Fibroblast of mammary gland (primary cell): ENCODE results near the gene IPO13.

Experiments
- DNase-seq: peaks from one replicate; pipeline ENCODE4 v3.0.0-alpha.2; 2010; ENCODE audit warnings: low read depth
- H3K4me3 ChIP-seq: 2 replicates; pipeline ENCODE4 v1.5.1; 2011; ENCODE audit warnings: low read depth, mild to moderate bottlenecking, low read length, moderate library complexity; ENCODE audit not compliant: control insufficient read depth
- TF ChIP-seq, protein P1 (sequence below): conservative IDR thresholded peaks from 2 replicates; pipeline ENCODE4 v1.5.1; 2011; ENCODE audit warnings: low read depth, low read length, inconsistent platforms; ENCODE audit not compliant: control insufficient read depth, insufficient read depth

Gene IPO13

DNA sequence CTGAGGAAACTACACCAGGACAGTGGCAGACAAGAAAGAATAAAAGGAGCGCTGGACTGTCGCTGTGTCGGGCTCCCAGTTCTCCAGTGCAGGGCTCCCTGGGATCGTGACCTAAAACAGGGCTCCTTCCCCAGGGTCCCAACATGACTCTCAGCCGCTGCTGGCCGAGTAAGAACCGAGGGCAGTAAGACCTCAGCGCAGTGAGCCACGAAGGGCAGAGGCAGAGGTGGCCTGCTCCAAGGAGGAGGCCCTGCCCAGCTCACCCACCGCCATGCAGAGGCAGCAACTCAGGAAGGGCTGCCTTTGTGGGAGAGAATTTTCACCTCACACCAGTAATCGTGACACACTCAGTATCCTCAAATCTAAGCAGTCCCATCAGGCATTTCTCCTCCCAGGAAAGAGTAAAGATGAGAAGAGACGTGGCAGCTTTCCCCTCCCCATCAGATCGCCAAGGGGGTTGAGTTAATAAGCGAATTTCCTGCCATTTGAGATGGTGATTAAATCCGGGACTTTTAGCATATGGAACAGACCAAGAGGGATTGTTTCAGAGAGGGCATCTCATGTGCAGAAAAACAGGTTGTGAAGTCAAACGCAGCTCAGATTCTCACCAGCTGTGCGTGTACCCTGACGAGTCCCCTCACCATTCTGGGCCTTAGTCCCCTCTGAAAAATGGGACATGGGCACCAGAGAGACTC, 32.9 kb upstream of the IPO13 start:
- TF ChIP-seq, protein P1, sequence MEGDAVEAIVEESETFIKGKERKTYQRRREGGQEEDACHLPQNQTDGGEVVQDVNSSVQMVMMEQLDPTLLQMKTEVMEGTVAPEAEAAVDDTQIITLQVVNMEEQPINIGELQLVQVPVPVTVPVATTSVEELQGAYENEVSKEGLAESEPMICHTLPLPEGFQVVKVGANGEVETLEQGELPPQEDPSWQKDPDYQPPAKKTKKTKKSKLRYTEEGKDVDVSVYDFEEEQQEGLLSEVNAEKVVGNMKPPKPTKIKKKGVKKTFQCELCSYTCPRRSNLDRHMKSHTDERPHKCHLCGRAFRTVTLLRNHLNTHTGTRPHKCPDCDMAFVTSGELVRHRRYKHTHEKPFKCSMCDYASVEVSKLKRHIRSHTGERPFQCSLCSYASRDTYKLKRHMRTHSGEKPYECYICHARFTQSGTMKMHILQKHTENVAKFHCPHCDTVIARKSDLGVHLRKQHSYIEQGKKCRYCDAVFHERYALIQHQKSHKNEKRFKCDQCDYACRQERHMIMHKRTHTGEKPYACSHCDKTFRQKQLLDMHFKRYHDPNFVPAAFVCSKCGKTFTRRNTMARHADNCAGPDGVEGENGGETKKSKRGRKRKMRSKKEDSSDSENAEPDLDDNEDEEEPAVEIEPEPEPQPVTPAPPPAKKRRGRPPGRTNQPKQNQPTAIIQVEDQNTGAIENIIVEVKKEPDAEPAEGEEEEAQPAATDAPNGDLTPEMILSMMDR: no peak
- no peak for DNase-seq
- H3K4me3 ChIP-seq: no peak overlapping the region

DNA sequence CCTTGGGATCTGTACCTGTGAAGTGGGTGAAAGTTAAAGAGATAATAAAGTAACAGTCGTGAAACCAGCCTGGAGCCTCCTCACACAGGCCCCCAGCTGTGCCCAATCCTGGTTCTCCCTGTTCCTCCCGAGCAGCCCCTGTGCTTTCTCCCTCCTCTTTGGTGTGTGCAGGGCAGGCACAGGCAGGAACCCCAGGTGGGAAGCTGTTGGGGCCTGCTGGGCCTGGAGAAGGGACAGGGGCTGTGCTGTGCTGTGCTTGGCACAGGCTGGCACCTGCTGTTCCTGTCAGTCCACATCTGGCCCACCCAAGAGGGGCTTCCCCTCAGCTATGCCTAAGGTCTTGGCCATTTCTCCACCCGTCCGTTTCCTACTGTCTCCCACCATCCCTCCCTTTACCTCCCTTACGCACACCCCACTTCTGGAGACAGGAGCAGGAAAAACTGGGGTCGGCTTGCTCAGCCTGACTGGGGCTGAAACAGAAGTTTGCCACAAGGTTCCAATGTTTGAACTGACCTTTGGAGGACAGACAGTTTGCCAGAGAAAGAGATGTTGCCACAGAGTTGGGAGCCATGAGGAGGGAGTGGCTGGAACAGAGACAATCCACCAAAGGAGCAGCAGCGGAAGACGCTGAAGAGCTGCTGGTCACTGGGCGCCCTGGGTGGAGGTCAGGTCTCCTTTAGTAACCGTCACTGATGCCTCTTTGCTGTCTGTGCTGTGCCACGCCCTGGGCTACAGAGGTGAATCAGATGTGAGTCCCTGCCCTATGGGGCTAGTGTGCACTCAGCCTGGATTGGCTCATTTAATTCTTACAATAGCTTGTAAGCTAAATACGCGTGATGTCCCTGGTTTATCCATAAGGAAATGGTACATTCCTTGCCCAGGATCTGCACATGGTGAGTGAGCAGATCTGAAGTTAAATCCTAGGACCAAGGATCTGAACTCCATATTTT, 31.9 kb upstream of the IPO13 start:
- no peak for DNase-seq
- TF ChIP-seq, protein P1: no peak
- no peak overlapping the region for H3K4me3 ChIP-seq

DNA sequence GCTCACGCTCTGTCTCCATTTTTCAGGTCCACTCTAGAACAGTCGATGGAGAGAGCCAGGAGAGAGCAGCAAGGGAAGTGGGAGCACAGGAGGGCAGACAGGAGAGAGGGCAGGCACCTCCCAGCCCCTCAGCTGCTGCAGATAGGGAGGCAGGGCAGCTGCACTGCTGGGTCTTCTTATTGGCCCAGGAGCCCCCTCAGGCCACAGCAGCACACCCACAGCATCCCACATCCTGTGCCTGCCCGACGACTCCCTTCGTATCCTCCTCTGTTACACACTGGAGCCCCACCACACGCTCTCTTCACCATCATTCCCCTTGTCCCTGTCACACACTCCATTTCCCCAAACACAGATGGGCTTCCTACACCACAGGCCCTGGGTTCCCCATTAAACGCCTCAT, 26.8 kb upstream of the IPO13 start:
- TF ChIP-seq, protein P1: no peak
- no peak for DNase-seq
- no peak overlapping the region for H3K4me3 ChIP-seq

DNA sequence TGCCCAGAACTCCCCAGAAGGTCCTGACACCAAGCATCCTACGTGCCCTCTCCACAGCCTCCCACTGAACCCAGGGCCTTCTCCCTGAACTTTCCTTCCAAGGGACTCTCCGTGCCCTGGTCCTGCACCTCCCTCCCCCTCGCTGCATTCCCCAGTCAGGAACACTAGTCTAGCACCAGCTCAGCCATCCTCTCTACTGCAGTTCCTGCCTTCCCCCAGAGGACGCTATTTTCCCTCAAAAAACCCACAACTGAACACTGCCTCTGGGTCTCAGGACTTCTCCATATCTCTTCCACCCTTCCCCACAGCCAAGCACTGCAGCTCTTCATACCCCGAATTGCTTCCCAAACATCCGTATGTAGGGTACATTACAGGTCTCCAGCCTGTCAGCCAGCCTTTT, 25.7 kb upstream of the IPO13 start:
- TF ChIP-seq, protein P1: no peak
- no peak overlapping the region for H3K4me3 ChIP-seq
- no peak for DNase-seq

DNA sequence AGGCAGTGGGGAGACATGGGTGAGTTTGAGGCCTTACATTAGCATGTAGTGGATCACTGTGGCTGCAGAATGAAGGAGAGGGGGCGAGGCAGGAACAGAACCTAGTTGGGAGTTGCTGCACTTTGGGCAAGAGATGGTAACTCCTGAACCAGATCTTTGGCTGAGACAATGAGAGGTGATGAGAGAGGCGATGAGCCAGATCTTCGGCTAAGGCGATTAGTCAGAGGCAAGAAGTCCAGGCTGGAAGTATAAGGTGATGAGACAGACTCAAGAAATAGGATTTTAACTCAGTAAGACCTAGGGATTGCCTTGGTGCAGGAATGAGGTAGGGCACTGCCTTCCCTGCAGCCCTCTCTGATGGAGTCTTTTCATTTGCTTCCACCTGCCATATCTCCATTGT, 22.2 kb upstream of the IPO13 start:
- H3K4me3 ChIP-seq: no peak overlapping the region
- TF ChIP-seq, protein P1: no peak
- peak; percentile 34 for DNase-seq

DNA sequence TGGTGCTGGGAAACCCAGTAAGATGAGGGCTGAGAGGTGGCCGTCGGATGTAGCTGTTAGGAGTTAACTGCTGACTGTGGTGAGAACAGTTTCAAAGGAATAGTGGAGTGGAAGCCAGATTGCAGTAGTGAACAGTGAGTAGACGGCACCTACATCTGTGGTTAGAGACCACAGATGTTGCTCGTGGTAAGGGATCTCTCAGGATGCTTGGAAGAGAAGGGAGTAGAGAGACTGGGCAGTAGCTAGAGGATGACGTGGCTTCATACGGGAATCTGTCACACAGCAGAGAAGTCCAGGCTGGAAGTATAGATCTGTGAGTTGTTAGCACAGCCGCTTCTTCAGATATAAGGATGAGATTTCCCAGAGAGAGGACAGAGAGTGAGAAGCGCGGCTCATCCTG, 20.9 kb upstream of the IPO13 start:
- DNase-seq: no peak
- TF ChIP-seq, protein P1: no peak
- H3K4me3 ChIP-seq: no peak overlapping the region
